GM15510 (cell line): ENCODE results near the gene NEK6.

Experiments used
- POLR2A ChIP-seq: IDR thresholded peaks from 3 replicates; pipeline ENCODE4 v1.6.1; 2011; ENCODE audit warnings: borderline replicate concordance; ENCODE audit not compliant: insufficient read length; ENCODE audit errors: extremely low read depth

NEK6 gene

DNA sequence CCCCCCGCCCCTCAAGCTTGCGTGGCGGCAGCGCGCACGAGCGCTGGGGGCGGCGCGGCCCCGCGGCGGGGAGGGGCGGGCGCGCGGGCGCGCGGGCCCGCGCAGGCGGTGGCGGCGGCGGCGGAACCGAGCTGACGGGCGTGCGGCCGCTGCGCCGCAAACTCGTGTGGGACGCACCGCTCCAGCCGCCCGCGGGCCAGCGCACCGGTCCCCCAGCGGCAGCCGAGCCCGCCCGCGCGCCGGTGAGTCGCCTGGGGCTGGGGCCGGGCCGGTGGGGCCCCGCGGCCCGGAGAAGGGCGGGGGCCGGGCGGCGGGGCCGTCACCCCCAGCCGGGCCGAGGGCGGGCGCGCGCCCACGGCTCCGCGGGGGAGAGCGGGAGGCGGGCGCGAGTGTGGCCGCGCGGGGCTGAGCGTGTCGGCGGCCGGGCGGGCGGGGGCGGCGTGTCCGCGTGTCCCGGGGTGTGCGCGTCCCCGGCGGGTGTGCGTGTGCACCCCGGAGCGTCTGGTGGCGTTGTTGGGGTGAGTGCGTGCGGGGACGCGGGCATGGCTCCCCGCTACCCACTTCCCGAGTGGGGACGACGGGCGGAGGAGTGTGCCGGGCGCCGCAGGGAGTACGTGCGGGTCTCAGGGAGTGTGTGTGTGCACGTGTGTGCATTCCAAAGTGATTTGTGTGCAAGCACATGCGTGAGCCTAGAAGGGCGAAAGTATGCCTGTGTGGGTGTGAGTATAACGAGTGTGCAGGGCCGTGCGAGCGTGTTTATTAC is at the start of gene NEK6:
Gene NEK6, plus strand, starts transcription at position 106 of the 763 bp plus-strand sequence. CDS start 44,016 bp downstream, outside the sequence.
- peak; percentile 56 for TF ChIP-seq POLR2A

DNA sequence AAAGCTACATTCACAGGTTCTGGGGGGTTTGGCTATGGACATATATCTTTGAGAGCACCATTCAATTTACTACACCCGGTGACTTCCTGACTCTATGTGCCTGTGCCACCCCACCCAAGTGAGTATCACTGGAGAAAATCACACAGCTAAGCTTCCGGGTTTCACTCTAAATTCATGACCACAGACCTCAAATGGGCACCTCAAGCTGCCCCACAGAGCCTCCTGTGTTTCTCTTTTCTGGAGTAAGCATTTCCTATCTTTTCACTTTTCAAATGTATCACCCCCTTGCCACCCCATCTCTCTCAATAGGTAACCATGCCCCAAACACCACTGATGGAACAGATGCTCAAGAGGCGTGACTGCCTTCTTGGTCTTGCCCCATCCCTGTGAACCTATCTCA is 49.2 kb upstream of the NEK6 start:
- TF ChIP-seq POLR2A = no peak

- no peak for TF ChIP-seq POLR2A
Observed at GRCh38 chr9:124209279-124209678, 48.5 kb upstream of the NEK6 start.

- no peak for TF ChIP-seq POLR2A
Observed at GRCh38 chr9:124209774-124210173, 48.0 kb upstream of the NEK6 start.

DNA sequence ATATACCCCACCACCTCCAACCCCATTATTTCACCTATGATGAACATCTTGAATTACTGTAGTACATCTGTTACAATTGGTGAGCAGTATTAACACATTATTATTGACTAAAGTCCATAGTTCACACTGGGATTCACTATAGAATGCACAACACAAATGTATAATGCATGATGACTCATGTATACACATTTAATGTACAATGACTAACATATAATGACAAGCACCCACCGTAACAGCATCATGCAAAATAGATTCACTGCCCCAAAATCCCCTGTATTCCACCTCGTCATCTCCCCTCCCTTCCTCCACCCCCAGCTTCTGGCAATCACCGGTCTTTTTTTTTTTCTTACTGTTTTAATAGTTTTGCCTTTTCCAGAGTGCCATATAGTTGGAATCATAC is 47.1 kb upstream of the NEK6 start:
- TF ChIP-seq POLR2A = no peak

- TF ChIP-seq POLR2A = no peak
Observed at GRCh38 chr9:124212381-124213050, 45.2 kb upstream of the NEK6 start.

GRCh38 chr9:124213396-124213795 is 44.4 kb upstream of the NEK6 start:
- TF ChIP-seq POLR2A = no peak

DNA sequence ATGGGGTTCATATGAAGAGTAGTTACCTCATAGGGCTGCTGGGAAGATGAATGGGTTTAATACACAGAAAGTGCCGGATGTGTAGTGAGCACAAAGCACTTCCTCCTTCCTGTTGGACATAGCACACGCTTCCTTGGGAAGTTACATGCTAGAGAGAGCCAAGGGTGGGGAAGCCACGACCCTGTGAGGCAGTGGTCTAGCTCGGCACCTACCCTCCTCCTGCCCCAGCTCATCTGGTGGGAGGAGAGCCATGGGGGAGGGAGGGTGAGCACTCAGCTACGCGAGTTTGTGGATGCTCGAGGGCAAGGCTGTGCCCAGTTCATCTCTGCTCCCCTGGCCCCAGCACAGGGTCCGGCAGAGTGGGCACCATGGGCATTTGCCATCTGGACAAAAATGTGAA is 43.6 kb upstream of the NEK6 start:
- no peak for TF ChIP-seq POLR2A

DNA sequence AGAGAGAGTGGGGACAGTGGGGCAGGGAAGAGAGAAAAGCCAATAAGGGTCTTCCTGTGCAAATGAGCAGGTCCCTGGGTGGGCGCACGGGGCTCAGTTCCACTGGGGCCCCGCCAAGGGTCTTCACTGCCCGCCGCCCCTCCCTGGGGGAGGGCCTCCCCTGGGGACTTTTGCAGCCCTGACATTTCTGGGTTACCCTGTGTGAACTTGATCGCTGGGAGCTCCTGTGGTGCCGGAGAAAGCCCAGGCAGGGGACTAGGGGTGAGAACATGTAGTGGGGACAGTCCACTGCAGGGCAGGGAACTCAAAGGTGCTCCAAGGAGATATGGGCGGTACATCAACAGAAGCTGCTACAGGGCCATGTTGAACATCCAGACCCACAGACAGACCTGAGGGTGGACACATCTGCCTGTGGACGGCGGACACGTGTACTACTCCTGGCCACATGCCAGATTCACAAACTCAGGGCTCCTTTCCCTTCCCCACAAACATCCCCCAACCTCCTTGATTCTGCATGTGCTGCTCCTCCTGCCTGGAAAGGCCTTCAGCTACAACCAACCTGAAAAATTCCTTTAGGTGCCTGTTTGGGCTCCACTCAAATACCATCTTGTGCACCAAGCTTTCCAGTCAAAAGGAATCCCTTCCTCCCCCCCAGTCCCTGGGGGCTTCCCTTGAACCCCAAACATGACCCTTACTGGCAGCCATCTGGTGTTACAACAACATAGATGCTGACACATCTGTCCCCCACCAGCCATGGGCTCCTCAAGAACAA is 43.0 kb upstream of the NEK6 start:
- TF ChIP-seq POLR2A = no peak

GRCh38 chr9:124215368-124215910 is 42.3 kb upstream of the NEK6 start:
- no peak for TF ChIP-seq POLR2A

- no peak for TF ChIP-seq POLR2A
Observed at GRCh38 chr9:124215956-124216355, 41.8 kb upstream of the NEK6 start.

- peak; percentile 20 for TF ChIP-seq POLR2A
Observed at GRCh38 chr9:124216474-124217176, 41.1 kb upstream of the NEK6 start.

DNA sequence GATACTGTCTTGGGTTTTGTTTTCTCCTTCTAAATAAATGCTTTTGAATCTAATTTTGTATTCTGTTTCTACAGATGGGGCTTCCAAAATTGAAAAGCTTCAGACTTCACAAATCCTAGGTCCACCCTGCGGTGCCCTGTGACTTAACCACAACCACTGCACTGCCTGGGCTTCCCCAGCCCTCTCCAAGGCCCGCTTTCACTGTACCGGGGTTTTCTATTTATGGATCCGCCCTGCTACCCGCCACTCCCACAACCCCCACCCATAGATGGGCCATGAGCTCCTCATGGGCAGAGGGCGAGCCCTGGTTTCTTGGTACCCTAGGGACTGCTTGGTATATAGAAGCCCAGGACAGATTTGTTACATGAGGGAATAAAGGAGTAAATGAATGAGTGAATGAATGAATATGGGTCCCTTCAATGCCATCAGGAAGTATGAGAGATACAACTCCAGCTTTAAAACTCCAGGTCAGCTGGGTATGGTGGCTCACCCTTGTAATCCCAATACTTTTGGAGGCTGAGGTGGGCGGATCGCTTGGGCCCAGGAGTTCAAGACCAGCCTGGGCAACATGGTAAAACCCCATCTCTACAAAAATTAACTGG is 39.8 kb upstream of the NEK6 start:
- TF ChIP-seq POLR2A = no peak

DNA sequence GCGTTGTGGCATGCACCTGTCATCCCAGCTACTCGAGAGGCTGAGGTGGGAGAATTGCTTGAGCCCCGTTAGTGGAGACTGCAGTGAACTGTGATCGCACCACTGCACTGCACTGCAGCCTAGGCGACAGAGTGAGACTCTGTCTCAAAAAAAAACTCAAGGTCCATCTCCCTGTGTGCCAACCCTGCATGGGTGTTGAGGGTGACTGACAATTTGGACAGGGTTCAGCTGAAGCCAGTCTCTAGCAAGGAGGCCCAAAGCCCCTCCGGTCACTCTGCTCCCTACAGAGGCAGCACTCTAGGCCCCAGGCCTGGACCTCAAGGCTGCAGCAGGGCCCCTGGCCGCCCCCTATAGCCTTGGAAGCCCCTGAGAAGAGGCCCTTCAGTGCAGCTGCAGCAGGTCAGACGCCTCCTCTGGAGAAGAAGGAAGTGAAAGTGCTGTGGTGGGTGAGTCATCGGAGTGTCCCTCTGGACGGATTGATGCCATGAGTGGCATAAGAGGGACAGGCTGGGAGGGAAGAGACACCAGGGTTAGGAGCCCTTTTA is 39.2 kb upstream of the NEK6 start:
- no peak for TF ChIP-seq POLR2A

DNA sequence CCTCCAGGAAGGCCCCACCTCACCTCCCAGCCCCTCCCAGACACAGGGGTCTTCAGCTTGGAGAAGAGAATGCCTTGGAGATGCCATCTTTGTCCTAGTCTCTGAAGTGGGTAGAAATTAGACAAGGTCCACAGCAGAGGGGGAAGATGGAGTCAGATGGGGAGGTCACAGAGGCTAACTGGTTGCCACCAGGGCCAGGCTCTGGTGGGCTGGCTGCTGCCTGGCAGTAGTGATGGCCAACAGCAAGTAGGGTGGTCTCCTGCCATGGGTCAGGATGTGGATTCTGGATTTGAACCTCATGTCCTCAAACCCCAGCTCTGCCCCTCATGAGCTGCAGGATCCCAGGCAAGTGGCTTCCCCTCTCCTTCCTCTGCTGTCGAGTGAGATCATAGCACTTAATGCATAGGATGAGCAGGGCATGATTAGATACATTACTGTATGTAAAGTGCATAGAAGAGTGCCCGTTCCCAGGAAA is 38.7 kb upstream of the NEK6 start:
- no peak for TF ChIP-seq POLR2A
